GM19043 (cell line): ENCODE results near the gene PIM3.
A peak's percentile ranks its signal among the peaks of the same experiment; 100 is the strongest.

Source experiments
- ATAC-seq: cut with Tn5 transposase; IDR thresholded peaks from one replicate; pipeline ENCODE4 v1.9.1; 2021; ENCODE audit warnings: low read depth; ENCODE audit not compliant: unreplicated experiment

Gene PIM3

DNA sequence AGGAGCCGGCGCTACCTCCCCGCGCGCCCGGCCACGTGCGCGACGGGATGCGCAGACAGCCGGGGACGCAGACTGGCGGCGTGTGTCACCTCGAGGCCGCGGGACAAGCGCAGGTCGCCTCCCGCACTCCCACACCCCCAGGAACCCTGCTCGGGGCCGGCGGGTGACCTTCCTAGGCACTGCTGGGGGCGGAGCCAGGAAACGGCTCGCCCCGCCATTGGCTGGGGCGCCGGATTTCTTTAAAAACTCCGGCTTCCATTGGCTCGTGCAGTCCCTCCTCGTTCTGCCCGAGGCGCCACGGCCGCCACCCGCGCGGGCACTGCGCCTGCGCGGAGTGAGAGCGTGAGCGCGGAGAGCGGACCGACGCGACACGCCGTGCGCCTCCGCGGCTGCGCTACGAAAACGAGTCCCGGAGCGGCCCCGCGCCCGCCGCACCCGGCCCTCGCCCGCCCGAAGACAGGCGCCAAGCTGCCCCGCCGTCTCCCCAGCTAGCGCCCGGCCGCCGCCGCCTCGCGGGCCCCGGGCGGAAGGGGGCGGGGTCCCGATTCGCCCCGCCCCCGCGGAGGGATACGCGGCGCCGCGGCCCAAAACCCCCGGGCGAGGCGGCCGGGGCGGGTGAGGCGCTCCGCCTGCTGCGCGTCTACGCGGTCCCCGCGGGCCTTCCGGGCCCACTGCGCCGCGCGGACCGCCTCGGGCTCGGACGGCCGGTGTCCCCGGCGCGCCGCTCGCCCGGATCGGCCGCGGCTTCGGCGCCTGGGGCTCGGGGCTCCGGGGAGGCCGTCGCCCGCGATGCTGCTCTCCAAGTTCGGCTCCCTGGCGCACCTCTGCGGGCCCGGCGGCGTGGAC is at the start of gene PIM3:
TSS of gene PIM3 (plus strand) at position 614 of the 846 bp plus-strand sequence. CDS start at position 790, 176 bp downstream.
- ATAC-seq: peak; percentile 62

DNA sequence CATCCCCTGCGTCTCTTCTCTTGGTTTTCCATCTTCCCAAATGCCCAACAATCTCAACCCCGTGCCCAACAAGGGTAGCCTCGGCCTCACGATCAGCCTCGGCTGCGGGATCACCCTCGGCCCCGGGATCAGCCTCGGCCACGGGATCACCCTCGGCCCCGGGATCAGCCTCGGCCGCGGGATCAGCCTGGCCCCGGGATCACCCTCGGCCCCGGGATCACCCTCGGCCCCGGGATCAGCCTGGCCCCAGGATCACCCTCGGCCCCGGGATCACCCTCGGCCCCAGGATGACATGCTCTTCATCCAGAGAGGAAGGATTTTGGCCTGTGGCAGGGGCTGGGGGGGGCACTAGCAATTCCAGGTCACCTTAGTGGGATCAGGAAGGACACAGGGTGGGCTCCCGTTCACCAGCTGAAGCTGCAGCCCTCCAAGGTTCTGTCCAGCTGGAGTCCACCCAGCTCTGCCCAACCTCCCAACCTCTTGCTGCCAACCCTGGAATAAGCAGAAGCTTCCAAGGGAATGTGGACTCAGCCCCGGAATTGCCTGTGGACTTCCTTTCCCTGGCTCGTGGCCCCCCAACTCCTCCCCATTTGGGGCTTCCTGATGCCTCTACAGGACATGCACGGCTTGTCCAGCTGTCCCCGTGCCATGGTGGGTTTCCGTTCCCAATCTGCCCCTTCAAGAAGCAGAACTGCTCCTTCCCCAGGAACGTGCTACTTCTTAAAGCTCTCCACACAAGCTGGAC is 48.5 kb upstream of the PIM3 start:
- ATAC-seq: no peak

DNA sequence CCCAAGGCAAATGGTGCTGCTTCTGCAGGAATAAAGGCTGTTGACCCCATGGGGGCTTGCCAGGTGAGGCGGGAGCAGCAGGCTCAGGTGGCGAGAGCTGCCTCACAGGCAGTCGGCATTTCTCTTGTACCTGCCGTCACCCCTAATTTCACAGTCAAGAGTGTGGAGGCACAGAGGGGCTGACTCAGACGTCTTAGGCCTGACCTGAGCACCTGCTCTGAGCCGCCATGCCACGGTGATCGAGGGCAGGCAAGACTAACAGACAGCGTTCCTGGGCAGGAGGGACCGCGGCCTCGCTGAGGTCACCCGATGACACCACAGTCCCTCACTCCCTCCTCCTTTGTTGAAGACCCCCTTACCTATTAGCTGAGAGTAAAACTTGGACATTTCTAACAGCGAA is 47.5 kb upstream of the PIM3 start:
- no peak for ATAC-seq

DNA sequence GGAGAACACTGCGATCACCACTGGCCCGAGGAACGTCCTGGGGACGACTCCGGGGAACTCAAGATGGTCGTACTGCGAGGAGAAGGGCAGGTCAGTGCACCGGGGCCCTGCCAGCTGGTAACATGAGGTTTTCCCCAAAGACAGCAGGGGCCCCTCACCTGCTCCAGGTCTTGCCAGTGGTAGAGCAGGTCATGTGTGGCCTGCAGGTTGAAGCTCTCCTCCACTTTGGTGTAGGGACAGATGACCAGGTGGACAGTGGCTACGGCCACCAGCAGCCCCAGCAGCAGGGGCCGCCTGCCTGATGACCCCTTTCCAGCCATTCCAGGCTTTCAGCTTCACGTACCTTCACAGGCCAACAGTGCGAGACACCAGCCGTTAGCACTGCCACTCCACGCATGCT is 47.1 kb upstream of the PIM3 start:
- no peak for ATAC-seq

DNA sequence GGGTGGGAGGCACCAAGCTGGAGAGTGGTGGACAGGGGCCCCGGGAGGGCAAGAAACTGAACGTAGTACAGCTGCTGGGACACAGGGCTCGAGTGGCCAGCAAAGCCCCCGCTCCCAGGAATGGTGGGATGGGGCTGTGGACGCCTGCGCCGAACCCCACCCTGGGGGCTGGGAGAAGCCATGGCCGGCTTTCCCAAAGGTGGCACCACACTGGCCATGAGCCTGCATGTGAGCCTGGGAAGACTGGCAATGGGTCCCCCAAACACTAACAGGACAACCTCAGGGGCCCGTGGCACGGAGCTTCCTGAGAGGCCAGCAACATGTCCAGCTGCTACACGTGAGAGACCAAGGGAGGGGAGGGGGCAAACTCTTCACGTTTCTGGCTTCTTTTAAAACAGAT is 46.3 kb upstream of the PIM3 start:
- no peak for ATAC-seq

DNA sequence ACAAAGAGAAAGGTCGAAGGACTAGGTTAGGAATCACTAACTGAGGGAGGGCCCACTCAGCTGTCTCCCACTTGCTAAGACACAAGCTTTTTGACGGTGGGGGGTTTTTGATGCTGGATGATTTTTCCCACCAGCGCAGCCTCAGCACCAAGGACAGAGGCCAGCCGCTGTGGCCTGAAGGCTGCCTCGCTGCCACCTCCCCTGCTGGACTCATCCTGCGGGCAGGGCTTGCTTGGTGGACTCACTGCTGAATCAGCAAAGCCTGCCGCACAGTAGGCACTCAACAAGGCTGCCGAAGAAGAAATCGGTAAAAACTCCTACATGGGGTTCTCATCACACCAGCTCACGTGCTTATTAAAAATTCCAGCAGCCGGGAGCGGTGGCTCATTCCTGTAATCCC is 45.0 kb upstream of the PIM3 start:
- ATAC-seq: no peak

DNA sequence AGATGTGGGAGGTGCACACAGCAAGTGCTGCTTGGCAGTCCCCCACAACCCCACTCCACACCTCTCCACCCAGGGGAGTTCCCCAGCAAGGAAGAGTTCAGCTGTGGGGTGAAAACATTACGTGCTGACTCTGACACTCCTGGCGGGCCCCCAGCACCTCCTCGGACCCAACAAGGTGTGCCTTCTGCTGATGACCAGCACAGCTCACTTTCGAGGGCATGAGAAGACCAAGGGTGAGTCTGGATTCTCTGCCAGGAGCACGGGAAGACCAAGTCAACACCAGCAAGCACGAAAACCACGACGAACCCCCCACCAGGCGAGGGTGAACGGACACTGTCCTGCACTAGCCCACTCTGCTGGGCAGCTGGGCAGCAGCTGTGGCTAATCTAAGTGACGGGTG is 43.7 kb upstream of the PIM3 start:
- ATAC-seq: no peak

DNA sequence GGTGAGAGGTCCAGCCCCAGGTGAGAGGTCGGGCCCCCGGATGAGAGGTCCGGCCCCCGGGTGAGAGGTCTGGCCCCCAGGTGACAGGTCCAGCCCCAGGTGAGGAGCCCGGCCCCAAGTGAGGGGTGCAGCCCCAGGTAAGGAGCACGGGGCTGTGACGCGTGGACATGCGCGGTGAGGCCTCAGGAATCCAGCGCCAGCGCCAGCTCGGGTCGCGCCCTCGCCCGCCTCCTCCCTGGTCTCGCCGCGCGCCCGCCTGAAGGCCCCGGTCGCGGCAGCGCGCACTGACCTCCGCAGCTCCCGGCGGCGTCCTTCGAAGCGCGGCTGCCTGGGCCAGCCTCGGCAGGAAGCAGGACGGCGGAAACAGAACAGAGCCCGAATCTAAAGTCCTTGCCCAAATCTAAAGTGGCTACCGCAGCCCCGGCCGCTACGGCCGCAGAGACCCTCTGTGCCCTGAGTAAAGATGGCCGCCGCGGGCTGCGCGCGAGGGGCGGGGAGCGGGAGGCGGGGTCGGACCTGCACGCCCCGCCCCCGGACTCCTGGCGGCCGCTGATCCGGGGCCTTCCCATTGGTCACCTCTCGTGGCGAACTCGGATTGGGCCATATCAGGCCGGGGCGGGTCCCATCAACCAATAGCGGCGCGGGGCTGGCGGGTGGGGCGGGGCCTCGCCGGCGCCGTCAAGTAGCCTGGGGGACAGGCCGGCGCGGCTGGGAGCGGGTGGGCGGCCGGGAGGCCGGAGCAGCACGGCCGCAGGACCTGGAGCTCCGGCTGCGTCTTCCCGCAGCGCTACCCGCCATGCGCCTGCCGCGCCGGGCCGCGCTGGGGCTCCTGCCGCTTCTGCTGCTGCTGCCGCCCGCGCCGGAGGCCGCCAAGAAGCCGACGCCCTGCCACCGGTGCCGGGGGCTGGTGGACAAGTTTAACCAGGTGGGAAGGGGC is 42.3 kb upstream of the PIM3 start, which contains the start of the genes ALG12 and CRELD2:
TSS of gene ALG12 (minus strand) at position 465 of the 937 bp plus-strand sequence. CDS start 4,673 bp downstream, outside the sequence.
TSS of gene CRELD2 (plus strand) at position 661 of the 937 bp plus-strand sequence. CDS start at position 797, 136 bp downstream.
- ATAC-seq: peak; percentile 88

DNA sequence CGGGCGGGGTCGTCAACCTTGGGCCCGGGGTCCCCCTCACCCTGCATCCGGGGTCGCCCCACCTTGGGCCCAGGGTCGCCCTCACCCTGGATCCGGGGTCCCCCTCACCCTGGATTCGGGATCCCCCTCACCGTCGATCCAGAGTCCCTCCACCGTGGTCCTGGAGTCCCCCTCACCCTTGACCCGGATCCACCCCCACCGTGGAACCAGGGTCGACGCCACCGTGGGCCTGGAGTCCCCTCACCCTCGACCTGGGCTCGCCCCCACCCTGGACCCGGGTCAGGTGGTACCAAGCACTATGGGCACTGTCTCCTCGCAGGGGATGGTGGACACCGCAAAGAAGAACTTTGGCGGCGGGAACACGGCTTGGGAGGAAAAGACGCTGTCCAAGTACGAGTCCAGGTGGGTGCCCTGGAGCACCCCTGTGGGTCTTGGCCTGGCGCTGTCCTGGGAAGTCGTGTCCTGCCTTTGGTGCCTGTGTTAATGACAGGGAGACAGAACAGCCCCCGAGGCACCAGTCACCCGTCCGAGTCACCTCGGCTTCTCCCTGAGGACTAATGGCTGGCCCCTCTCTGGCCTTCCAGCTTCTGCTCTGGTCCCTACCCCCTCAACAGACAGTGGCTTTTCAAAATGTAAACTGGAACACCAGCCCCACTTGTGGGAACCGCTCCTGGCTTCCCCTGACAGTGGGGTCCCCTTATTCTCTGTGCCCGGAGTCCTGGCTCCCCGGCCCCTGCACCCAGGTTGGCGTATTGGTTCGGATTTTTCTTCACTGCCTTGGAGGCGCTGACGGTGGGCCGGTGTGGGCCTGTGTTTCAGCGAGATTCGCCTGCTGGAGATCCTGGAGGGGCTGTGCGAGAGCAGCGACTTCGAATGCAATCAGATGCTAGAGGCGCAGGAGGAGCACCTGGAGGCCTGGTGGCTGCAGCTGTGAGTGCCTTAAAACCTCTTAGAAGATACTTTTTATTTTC is 41.4 kb upstream of the PIM3 start:
- ATAC-seq: no peak

DNA sequence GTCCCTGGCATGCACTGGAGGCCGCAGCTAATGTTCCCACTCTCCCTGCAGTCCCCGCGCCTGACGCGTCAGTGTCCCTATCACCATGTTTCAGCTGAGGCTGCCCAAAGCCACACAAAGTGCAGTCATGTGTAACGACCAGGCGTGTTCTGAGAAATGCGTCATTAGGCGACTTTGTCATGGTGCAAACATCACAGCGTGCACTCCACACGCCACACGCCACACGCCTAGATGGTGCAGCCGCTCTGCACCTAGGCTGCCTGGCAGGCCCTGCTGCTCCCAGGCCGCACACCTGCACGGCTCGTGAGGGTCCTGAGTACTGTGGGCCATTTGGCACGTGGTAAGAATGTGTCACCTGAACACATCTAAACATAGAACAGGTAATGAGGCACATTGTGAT is 39.7 kb upstream of the PIM3 start:
- no peak for ATAC-seq

DNA sequence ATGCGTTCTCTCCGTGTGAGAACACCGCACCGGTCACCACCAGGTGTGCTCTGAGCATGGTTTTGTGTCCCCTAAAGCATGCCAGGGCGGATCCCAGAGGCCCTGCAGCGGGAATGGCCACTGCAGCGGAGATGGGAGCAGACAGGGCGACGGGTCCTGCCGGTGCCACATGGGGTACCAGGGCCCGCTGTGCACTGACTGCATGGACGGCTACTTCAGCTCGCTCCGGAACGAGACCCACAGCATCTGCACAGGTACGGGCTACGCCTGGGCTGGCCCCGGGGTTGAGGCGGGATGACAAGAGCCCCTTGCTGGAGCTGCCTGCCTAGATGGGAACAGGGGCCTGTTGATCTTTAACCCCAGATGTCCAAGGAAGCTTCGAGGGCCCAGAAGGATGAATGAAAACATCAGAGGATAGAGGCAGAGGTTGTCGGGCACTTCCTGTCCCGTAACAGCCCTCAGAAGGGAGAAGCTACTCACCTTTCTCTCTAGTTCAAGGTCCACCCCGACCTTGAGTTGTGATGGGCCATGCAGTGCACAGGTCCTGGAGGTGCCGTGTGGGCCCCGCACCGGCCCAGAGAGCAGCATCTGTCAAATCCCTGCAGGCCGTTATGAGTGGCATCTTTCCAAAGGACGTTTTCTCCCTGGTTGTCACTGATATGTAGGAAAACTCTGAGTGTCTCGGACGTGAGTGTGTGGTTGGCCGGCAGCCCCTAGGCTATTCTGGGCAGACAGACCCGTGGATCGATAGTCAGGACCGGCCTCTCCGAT is 38.9 kb upstream of the PIM3 start:
- ATAC-seq: no peak

DNA sequence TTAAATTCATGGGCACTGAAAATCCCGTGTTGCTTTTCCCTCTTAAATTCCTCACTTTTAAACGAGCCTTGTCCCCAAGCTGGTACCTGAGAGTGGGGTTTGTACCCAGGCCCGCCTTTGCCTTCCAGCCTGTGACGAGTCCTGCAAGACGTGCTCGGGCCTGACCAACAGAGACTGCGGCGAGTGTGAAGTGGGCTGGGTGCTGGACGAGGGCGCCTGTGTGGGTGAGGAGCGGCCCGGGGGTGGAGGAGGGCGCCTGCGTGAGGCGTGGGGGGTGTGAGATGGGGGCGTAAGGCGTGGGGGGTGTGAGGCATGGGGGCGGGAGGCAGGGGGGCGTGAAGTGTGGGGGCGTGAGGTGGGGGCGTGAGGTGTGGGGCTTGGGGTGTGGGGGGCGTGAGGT is 38.1 kb upstream of the PIM3 start:
- ATAC-seq: no peak

DNA sequence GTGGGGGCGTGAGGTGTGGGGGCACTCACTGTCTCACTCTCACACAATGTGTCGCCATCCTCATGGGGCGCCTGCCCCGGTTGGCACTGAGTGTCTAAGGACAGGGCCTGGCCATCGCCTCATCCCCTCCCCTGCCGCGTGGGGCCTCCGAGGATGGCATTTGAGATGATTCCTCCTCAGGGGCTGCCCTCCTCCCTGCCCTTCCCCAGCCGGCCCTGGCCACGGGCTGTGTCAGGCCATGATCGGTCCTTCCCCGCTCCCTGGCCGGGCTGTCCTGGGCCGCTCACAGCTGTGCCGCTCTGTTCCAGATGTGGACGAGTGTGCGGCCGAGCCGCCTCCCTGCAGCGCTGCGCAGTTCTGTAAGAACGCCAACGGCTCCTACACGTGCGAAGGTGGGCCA is 37.6 kb upstream of the PIM3 start:
- no peak for ATAC-seq

DNA sequence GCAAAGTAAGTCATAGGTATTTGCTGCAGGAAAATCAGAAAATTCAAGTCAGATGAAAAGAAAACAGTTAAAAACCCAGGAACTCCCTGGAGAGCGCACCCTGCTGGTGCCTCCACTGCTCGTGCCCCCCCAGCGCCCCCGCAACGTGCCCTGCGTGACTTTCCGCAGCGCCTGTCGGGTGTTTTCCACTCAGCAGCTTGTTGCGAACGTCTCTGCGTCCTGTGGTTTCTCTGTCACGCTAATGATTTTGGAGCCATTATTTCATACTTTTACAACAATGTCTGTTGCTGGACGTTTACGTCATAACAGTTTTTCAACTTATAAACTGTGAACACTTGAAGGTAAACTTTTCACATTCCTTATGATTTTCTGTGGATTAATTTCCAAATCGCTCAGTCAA is 37.1 kb upstream of the PIM3 start:
- no peak for ATAC-seq

DNA sequence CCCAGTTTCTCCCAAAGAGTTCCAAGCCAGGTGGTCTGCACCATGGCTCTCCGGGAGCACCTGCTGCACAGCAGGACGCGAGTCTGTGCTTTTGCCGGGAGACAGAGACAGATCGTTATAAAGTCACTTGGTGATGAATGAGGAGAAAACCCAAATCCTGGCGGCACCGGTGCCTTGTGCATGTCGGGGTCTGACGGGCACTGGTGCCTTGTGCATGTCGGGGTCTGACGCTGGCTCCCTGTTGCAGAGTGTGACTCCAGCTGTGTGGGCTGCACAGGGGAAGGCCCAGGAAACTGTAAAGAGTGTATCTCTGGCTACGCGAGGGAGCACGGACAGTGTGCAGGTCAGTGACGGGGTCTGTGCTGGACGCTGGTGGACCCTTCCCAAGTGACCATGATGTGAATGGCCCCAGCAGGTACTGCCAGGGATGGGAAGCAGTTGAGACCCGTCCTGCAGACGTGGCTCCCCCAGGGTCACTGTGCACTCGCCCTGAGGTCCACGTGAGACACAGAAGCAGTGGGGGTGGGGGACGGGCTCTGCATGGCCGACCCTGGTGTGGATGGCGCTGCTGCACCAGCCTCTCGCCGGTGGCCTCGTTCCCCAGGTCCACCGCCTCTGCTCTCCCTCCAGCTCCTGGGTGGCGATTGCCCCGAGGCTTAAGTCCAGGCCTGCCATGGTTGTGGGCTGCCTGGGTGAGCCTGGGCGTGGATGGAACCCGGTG is 36.3 kb upstream of the PIM3 start:
- no peak for ATAC-seq

DNA sequence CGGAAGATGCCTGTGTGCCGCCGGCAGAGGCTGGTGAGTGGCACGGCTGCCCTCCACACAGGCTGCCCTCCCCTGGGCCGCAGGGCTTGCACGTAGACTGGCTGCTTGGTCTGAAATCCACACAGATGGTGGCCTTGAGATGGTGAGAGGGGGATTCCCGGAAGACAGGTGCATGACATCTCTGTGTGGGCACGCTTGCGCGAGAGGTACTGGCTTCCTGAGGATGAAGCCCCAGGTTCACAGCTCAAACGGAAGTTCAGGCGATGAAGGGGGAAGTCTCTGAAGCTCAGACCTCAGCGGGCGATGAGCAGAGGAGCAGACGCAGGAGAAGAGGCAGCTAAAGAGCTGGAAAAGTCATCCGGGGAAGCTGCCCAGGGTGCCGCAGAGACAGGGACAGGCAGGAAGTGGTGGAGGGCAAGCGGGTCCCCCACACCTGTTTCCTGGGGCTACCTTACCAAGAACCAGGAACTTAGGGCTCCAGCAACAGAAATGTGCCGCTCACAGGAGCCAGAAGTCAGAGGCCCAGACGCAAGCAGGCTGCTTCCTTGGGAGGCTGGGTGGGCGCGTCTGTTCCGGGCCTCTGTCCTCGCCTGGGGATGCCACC is 34.9 kb upstream of the PIM3 start:
- ATAC-seq: no peak

DNA sequence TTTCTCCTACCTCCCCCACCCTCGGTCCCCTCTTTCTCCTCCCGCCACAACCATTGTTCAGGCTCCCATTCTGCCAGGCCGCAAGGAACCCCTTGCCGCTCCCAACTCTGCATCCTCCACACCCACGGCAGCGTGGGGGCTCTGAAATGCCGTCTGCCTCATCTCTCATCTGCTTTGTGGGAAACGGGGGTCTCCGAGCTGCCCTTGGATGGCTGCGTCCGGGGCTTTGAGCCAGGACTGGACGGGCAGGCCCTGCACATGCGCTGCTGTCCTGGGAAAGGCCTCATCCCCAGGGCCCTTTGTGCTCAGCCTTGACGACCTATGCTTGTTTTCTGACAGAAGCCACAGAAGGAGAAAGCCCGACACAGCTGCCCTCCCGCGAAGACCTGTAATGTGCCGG is 33.7 kb upstream of the PIM3 start:
- ATAC-seq: no peak
